Measurements from ENCODE around the gene PAGE4. TPM values are rescaled to one million over a fixed set of nuclear protein-coding genes. Genes with fewer than 3 reads are reported as not detected.

The PAGE4 gene
- total RNA-seq (2014; rRNA removed; shearing (Covaris generic)) = not detected in 2 replicates
- not detected in 2 replicates for total RNA-seq (2022)
- not detected for Bru-seq, nascent RNA
- not detected for BruChase-seq, experiment 1, labeled RNA remaining after a 6-hour chase
- BruChase-seq, experiment 2, labeled RNA remaining after a 2-hour chase = not detected
- long read RNA-seq = 0 reads

DNA sequence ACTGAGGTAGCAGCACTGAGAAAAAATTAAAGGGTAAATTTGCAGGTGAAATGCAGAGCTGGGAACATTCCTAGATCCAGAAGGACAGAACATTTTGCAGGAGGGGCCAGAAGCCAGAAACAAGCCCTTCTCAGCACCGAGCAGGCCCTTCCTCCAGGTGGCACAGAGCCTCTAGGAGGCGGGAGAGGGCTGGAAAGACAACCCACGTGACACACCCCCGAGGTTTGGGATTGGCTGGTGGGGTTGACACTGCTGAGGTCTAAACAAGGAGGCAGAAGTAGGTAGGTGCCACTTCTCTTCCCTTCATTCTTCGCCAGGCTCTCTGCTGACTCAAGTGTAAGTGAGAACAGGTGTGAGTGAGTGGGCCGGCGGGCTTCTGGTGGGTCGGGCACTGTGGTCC lies at the start of gene PAGE4:
PAGE4 (plus strand) TSS at position 288 of the 400 bp plus-strand sequence. CDS start 1,126 bp downstream, outside the sequence.
- peak; percentile 1 for DNase-seq (ENCODE audit: low spot score)
- H4K20me1 ChIP-seq (ENCODE audit: insufficient read depth, low read length) = no peaks in the 10 kb centered on the region
- H3K9me3 ChIP-seq (ENCODE audit: low read length) = no peaks in the 10 kb centered on the region
- H3K4me3 ChIP-seq (ENCODE audit: low read depth, low read length, poor library complexity, severe bottlenecking) = no peak within 1 kb of the TSS
- H3K36me3 ChIP-seq (ENCODE audit: insufficient read depth, low read length) = no peaks in the 10 kb centered on the region
- no peak within 1 kb of the TSS for H3K27ac ChIP-seq (ENCODE audit: low read depth, low read length, poor library complexity, severe bottlenecking)
- ChIA-PET POLR2A (no interaction called here), CTCF (ENCODE audit: unreplicated experiment) (no interaction called here)
- no peak within 1 kb of the TSS for H2AFZ ChIP-seq (ENCODE audit: low read length)
- TF ChIP-seq CTCF (conservative IDR thresholded peaks at IDR 0.05; ENCODE audit: low read length) = no peak
- no peak for TF ChIP-seq EZH2phosphoT487 (IDR thresholded peaks at IDR 0.05; ENCODE audit: borderline replicate concordance, low read depth, low read length)
- no TSS peak for BruUV-seq (replicated peaks)
- H3K4me1 ChIP-seq (ENCODE audit: insufficient read depth, low read length, poor library complexity, severe bottlenecking) = no peaks in the 10 kb centered on the region
- intact Hi-C loops (cut with micrococcal nuclease; ENCODE audit: unreplicated experiment) = no loop called here
- H3K79me2 ChIP-seq (ENCODE audit: insufficient read depth, low read depth, low read length) = no peaks in the 10 kb centered on the region
- no peaks in the 10 kb centered on the region for H3K9me2 ChIP-seq (ENCODE audit: insufficient read depth, low read length)
- no peak within 1 kb of the TSS for H3K4me2 ChIP-seq (ENCODE audit: low read length)

DNA sequence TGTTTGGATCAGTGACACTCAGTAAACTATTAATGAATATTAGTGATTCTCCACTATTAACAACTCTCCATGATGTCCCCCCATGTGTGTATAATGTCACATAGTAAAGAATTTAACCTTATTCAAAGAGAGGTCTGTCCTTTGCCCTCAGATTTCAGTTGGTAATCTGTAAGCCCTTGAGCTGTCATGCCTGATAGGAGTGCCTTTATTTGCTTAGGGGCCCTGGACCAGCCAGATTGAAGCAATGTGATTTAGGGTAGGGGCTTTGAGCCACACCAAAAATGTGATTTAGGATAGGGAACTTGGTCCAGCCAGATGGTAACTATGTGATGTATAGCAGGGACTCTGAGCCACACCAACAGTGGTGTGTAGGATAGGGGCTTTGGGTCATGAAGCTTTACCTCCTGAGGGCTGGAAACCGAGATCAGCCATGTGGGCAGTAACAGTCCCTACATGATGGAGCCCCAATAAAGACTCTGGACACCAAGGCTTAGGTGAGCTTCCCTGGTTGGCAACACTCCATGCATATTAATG lies 44.3 kb upstream of the PAGE4 start:
- H3K9me2 ChIP-seq (ENCODE audit: insufficient read depth, low read length) = no peaks in the 10 kb centered on the region
- no peaks in the 10 kb centered on the region for H4K20me1 ChIP-seq (ENCODE audit: insufficient read depth, low read length)
- no peak overlapping the region for H3K4me2 ChIP-seq (ENCODE audit: low read length)
- intact Hi-C loops (cut with micrococcal nuclease; ENCODE audit: unreplicated experiment) = no loop called here
- no peak overlapping the region for H3K27ac ChIP-seq (ENCODE audit: low read depth, low read length, poor library complexity, severe bottlenecking)
- no peaks in the 10 kb centered on the region for H3K4me1 ChIP-seq (ENCODE audit: insufficient read depth, low read length, poor library complexity, severe bottlenecking)
- TF ChIP-seq EZH2phosphoT487 (IDR thresholded peaks at IDR 0.05; ENCODE audit: borderline replicate concordance, low read depth, low read length) (no peak), CTCF (conservative IDR thresholded peaks at IDR 0.05; ENCODE audit: low read length) (no peak)
- H3K9me3 ChIP-seq (ENCODE audit: low read length) = no peaks in the 10 kb centered on the region
- no peak overlapping the region for H2AFZ ChIP-seq (ENCODE audit: low read length)
- no peaks in the 10 kb centered on the region for H3K79me2 ChIP-seq (ENCODE audit: insufficient read depth, low read depth, low read length)
- ChIA-PET CTCF (ENCODE audit: unreplicated experiment) (no interaction called here), POLR2A (no interaction called here)
- no peaks in the 10 kb centered on the region for H3K36me3 ChIP-seq (ENCODE audit: insufficient read depth, low read length)
- H3K4me3 ChIP-seq (ENCODE audit: low read depth, low read length, poor library complexity, severe bottlenecking) = no peak overlapping the region
- DNase-seq (ENCODE audit: low spot score) = no peak
- no TSS peak for BruUV-seq (replicated peaks)

- Histone ChIP-seq H3K27ac (ENCODE audit: low read depth, low read length, poor library complexity, severe bottlenecking) (no peak overlapping the region), H3K36me3 (ENCODE audit: insufficient read depth, low read length) (no peaks in the 10 kb centered on the region), H3K9me2 (ENCODE audit: insufficient read depth, low read length) (no peaks in the 10 kb centered on the region), H3K4me3 (ENCODE audit: low read depth, low read length, poor library complexity, severe bottlenecking) (no peak overlapping the region), H3K4me1 (ENCODE audit: insufficient read depth, low read length, poor library complexity, severe bottlenecking) (no peaks in the 10 kb centered on the region), H4K20me1 (ENCODE audit: insufficient read depth, low read length) (no peaks in the 10 kb centered on the region), H3K9me3 (ENCODE audit: low read length) (no peaks in the 10 kb centered on the region), H2AFZ (ENCODE audit: low read length) (no peak overlapping the region), H3K4me2 (ENCODE audit: low read length) (no peak overlapping the region), H3K79me2 (ENCODE audit: insufficient read depth, low read depth, low read length) (no peaks in the 10 kb centered on the region)
- ChIA-PET POLR2A (no interaction called here), CTCF (ENCODE audit: unreplicated experiment) (no interaction called here)
- no peak for TF ChIP-seq EZH2phosphoT487 (IDR thresholded peaks at IDR 0.05; ENCODE audit: borderline replicate concordance, low read depth, low read length)
- TF ChIP-seq CTCF (conservative IDR thresholded peaks at IDR 0.05; ENCODE audit: low read length) = no peak
- intact Hi-C loops (cut with micrococcal nuclease; ENCODE audit: unreplicated experiment) = no loop called here
- no TSS peak for BruUV-seq (replicated peaks)
- DNase-seq (ENCODE audit: low spot score) = no peak
Observed at GRCh38 chrX:49792376-49792775, 36.7 kb upstream of the PAGE4 start.
